ENCODE measurements around the gene HINFP.

The HINFP gene

DNA sequence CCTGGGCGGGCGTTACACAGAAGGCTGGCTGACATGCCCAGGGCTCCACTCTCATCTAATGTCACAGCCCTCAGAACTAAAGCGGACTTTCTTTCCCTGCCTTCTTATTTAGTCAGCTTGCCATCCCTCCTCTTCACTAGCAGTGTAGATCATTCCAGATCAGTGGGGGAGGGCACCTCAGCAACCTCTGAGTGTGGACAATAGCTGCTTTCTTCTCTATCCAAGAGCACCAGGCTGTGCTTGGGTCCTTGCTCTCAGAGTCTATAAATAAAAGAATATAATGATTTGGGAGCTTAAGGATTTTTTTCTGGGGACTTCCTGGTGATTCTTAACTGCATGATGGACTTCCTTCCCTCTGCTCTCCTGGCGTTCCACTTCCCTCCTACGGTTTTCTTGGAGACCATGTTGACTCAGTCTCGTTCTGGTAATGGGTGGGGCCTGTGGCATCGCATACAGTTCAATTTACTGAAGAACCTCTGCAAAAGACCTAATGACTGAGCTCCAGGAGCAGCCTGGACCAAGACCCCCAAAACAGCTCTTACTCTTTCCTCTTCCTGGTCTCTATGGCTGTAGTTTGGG, 39.6 kb upstream of the HINFP start:
- no peak for DNase-seq
- Histone ChIP-seq H3K36me3 (ENCODE audit: insufficient read depth, low read length) (peaks cover 59% of the 10 kb centered on the region), H3K9ac (ENCODE audit: low read depth, low read length) (no peak overlapping the region), H3K27ac (ENCODE audit: low read length) (no peak overlapping the region), H2AFZ (ENCODE audit: low read depth, low read length) (no peak overlapping the region), H3K4me1 (ENCODE audit: insufficient read depth, low read length) (peaks cover 19% of the 10 kb centered on the region), H3K9me3 (ENCODE audit: insufficient read depth, low read length, severe bottlenecking) (no peaks in the 10 kb centered on the region), H3K79me2 (ENCODE audit: insufficient read depth, low read length) (peaks cover 18% of the 10 kb centered on the region), H3K4me2 (ENCODE audit: insufficient read depth, low read length) (no peak overlapping the region), H3K4me3 (ENCODE audit: low read depth in 1 of 2, low read length in 2 of 2) (no peak overlapping the region), H3K27me3 (ENCODE audit: insufficient read depth, low read length, poor library complexity) (no peaks in the 10 kb centered on the region), H4K20me1 (ENCODE audit: insufficient read depth, low read length) (peaks cover 3% of the 10 kb centered on the region; the same call in 1 of the 2 replicates)
- TF ChIP-seq EZH2 (IDR thresholded peaks at IDR 0.05; ENCODE audit: borderline replicate concordance, low read depth, low read length, severe bottlenecking): no peak
- TF ChIP-seq CTCF (IDR thresholded peaks at IDR 0.05; ENCODE audit: borderline replicate concordance, extremely low read depth, low read length, poor library complexity, severe bottlenecking): no peak
- ATAC-seq (ENCODE audit: insufficient read depth, low read depth): no peak

DNA sequence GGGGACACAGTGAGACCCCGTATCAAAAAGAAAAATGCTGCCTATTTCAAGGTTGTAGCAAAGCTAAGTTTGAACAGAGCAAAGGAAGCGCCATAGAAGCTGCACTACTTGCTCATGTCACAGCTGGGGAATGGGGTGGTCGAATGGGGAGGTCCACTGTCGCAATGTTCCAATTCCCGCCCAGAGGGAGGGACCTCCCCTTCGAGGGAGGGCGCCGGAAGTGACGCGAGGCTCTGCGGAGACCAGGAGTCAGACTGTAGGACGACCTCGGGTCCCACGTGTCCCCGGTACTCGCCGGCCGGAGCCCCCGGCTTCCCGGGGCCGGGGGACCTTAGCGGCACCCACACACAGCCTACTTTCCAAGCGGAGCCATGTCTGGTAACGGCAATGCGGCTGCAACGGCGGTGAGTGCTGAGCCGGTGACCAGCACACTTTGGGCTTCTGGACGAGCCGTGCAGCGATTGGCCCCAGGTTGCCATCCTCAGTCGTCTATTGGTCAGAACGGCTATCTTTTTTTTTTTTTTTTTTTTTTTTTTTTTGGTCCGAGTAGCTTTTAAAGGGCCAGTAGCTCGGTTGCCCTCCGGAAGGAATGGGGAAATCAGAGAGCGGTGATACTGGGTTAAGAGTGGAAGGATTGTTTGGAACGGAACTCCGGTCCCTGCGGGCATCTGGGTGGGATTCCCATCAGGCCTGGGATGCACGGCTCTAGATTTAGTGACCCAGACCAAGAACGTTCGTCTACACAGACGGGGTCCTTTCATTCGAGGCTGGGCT, 36.5 kb upstream of the HINFP start, which contains the start of gene HMBS:
TSS of gene HMBS (plus strand) at position 219 of the 774 bp plus-strand sequence. CDS start at position 372, 153 bp downstream.
- H3K4me1 ChIP-seq (ENCODE audit: insufficient read depth, low read length): peaks cover 21% of the 10 kb centered on the region
- H4K20me1 ChIP-seq (ENCODE audit: insufficient read depth, low read length): peaks cover 9% of the 10 kb centered on the region; the same call in 1 of the 2 replicates

GRCh38 chr11:119085437-119085847, 35.9 kb upstream of the HINFP start:
- Histone ChIP-seq H3K36me3 (ENCODE audit: insufficient read depth, low read length) (peaks cover 30% of the 10 kb centered on the region), H3K9ac (ENCODE audit: low read depth, low read length) (peak overlapping the region; percentile 67), H3K27me3 (ENCODE audit: insufficient read depth, low read length, poor library complexity) (no peaks in the 10 kb centered on the region), H3K4me2 (ENCODE audit: insufficient read depth, low read length) (peak overlapping the region; percentile 89), H3K27ac (ENCODE audit: low read length) (peak overlapping the region; percentile 89), H4K20me1 (ENCODE audit: insufficient read depth, low read length) (peaks cover 9% of the 10 kb centered on the region; the same call in 1 of the 2 replicates), H3K4me3 (ENCODE audit: low read depth in 1 of 2, low read length in 2 of 2) (peak overlapping the region; percentile 62 to 91), H3K4me1 (ENCODE audit: insufficient read depth, low read length) (peaks cover 21% of the 10 kb centered on the region), H2AFZ (ENCODE audit: low read depth, low read length) (peak overlapping the region; percentile 91), H3K79me2 (ENCODE audit: insufficient read depth, low read length) (peaks cover 33% of the 10 kb centered on the region), H3K9me3 (ENCODE audit: insufficient read depth, low read length, severe bottlenecking) (no peaks in the 10 kb centered on the region)
- ATAC-seq (ENCODE audit: insufficient read depth, low read depth) (peak; percentile 7), DNase-seq (no peak)
- TF ChIP-seq CTCF (IDR thresholded peaks at IDR 0.05; ENCODE audit: borderline replicate concordance, extremely low read depth, low read length, poor library complexity, severe bottlenecking) (no peak), EZH2 (IDR thresholded peaks at IDR 0.05; ENCODE audit: borderline replicate concordance, low read depth, low read length, severe bottlenecking) (no peak)

More for the DNA sequence above, 36.5 kb upstream of the HINFP start, which contains the start of gene HMBS:
- H3K27me3 ChIP-seq (ENCODE audit: insufficient read depth, low read length, poor library complexity): no peaks in the 10 kb centered on the region
- TF ChIP-seq EZH2 (IDR thresholded peaks at IDR 0.05; ENCODE audit: borderline replicate concordance, low read depth, low read length, severe bottlenecking) (no peak), CTCF (IDR thresholded peaks at IDR 0.05; ENCODE audit: borderline replicate concordance, extremely low read depth, low read length, poor library complexity, severe bottlenecking) (no peak)
- H3K9ac ChIP-seq (ENCODE audit: low read depth, low read length): peak within 1 kb of the TSS; percentile 67
- H3K79me2 ChIP-seq (ENCODE audit: insufficient read depth, low read length): peaks cover 32% of the 10 kb centered on the region
- H3K27ac ChIP-seq (ENCODE audit: low read length): peak within 1 kb of the TSS; percentile 89
- peak within 1 kb of the TSS; percentile 62 to 91 for H3K4me3 ChIP-seq (ENCODE audit: low read depth in 1 of 2, low read length in 2 of 2)
- H3K4me2 ChIP-seq (ENCODE audit: insufficient read depth, low read length): peak within 1 kb of the TSS; percentile 89
- peaks cover 35% of the 10 kb centered on the region for H3K36me3 ChIP-seq (ENCODE audit: insufficient read depth, low read length)
- H3K9me3 ChIP-seq (ENCODE audit: insufficient read depth, low read length, severe bottlenecking): no peaks in the 10 kb centered on the region
- peak within 1 kb of the TSS; percentile 91 for H2AFZ ChIP-seq (ENCODE audit: low read depth, low read length)
- ATAC-seq (ENCODE audit: insufficient read depth, low read depth) (peak; percentile 94), DNase-seq (peak; percentile 95)

Measured in DND-41 (cell line).